ENCODE measurements around the gene LRRC25.

LRRC25 gene

DNA sequence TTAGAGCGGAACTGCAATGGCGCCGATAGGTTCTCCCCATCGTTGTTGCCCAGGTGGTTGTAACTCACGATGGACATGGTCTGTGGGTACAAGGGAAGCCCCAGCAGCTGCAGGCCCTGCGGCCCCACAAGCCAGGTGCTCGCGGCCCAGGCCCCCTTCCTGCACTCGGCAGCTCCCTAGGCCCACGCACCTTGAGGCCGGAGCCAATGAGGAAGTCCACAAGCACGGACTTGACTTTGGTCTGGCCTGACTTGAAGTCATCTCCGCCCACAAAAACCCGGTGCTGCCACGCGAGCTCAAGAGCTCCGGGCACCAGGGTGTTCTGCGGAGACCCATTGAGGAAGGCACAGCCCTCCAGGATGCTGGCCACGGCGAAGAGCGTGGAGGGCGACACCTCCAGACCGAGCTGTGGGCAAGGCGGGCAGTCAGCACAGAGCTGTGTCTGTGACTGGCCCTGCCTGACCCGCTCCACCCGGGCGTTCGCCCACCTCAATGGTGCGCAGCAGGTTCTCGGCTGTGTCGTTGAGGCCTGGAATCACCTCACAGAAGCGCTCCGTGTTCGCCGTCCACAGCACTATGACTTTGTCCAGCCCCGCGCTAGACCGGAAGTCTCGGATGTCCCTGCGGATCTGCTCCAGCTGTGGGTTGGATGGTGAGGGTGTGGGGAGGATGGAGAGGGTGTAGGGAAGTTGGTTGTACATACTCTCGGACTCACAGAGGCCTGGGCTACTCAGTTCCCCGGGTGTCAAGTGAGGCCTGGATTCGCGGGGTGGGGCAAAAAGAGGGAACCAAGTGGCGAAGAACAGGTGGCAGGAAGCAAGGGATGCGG lies 38.6 kb upstream of the LRRC25 start:
- no peak for DNase-seq

GRCh38 chr19:18435178-18435841 lies 37.9 kb upstream of the LRRC25 start:
- no peak for DNase-seq

GRCh38 chr19:18434411-18435175 lies 37.2 kb upstream of the LRRC25 start:
- no peak for DNase-seq

DNA sequence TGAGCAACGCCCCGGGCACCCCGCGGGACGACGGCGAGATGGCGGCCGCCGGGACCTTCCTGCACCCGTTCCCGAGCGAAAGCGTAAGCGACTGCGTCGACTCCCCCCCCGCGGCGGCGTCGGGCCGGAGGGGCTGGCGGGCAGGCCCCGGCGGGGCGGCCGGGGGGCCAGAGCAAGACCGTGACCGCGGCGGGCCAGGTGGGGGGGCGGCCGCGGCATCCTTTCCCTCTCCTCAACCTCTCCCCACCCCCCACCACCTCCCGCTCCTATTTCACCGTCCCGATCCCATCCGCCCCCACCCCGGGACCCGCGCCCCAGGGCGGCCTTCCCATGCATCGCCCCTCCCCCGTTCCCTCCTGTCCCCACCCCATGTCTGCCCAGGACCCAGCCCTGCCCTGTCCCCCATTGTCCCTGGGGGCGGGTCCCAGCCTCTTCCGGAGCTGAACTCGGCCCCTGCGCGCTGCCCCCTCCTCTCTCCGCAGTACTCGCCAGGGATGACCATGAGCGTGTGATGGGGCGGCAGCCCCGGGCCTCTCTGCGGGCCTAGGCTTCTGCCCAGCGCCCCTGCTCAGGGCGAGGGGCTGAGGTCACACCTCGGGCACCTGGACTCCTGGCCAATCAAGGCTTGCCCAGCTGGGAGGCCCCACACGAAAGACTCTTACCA lies 36.4 kb upstream of the LRRC25 start:
- no peak for DNase-seq

DNA sequence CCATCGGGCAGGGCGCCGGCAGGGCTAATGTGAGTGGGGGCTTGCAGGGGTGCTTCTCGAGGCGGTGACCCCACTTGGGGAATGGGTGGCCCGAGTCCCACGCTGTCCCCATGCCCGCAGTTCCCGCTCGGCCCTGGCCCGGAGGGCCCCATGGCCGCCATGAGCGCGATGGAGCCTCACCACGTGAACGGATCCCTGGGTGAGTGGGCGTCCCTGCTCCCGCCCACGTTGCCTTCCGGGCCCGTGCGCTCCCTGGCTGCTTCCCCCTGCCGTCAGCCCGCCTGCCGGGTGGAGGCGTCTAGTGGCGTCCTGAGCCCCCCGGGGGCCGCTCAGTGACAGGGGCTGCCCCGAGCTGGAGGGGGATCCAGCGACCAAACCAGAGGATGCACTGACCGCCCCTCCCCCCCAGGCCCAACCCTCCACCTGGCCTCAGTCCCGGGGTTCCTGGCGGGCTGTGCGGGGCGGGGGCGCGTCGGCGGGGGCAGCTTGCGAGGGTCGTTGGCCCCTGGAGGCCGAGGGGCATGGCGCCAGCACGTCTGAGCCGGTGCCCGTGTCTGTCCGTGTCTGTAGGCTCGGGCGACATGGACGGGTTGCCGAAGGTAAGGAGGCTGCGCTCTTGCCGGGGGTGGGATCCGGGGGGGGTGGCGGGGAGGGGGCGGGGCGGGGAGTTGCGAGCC lies 35.7 kb upstream of the LRRC25 start:
- peak in 1 of 2 donors; percentile 70 for DNase-seq

DNA sequence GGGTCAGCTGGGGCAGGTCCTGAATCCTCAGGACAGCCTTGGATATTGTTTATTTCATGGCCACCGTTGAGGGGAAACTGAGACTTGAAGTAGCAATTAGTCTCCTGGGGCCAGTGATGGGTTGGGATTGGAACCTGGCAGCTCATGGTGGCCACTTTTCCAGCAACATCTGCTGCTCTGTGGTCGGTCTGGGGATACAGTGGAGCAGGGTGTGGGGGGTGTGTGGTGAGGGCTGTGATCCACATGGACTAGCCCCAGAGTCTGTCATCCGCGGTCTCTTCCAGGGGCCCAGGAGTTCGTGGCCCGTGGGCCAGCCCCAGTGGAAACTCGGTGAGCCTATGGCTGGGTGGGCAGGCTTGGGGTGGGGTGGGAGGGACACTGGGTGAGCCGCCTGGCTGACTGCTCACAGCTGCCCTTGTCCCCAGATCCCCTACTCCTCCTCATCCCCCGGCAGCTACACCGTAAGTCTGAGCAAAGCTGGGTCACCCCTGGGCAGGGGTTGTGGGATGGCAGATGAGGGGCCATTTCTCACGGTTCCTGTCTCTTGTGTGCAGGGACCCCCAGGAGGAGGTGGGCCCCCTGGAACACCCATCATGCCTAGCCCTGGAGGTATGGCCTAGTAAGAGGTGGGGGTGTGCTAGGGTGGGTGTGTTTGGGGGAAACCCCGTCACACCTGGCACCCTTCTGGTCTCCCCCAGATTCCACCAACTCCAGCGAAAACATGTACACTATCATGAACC lies 35.0 kb upstream of the LRRC25 start:
- DNase-seq: no peak

DNA sequence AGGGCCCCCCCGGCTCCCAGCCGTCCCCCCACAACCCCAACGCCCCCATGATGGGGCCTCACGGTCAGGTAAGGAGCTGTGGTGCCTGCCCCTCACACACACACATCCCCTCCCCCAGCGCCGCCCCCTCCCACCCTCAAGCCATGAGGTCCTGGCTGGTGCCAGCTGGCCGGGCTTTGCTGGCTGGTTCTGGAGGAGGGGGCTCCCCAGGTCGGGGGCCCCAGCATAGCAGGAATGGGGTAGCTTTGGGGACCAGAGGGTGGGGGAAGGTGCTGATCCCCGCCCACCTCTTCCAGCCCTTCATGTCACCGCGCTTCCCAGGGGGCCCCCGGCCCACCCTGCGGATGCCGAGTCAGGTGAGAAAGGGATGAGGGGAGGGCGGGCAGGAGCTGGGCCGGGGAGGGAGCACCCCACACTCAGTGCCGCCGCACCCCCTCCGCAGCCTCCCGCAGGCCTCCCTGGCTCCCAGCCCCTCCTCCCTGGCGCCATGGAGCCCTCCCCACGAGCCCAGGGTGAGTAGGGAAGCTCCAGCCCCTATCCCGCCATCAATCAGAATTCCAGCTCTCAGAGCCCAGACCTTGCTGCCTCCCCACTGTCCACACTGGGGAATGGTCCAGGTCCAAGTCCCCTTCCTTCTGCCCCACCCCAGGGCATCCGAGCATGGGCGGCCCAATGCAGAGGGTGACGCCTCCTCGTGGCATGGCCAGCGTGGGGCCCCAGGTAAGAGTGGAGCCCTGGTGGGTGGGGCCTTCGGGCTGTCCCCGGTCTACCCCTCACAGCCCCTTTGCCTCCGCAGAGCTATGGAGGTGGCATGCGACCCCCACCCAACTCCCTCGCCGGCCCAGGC lies 34.2 kb upstream of the LRRC25 start:
- no peak for DNase-seq

- no peak for DNase-seq
Measured at GRCh38 chr19:18430417-18431144, 33.2 kb upstream of the LRRC25 start.

GRCh38 chr19:18429717-18430416 lies 32.4 kb upstream of the LRRC25 start:
- peak in 1 of 2 donors; percentile 48 for DNase-seq

GRCh38 chr19:18428787-18429674 lies 31.6 kb upstream of the LRRC25 start:
- peak; percentile 92 to 93 for DNase-seq

DNA sequence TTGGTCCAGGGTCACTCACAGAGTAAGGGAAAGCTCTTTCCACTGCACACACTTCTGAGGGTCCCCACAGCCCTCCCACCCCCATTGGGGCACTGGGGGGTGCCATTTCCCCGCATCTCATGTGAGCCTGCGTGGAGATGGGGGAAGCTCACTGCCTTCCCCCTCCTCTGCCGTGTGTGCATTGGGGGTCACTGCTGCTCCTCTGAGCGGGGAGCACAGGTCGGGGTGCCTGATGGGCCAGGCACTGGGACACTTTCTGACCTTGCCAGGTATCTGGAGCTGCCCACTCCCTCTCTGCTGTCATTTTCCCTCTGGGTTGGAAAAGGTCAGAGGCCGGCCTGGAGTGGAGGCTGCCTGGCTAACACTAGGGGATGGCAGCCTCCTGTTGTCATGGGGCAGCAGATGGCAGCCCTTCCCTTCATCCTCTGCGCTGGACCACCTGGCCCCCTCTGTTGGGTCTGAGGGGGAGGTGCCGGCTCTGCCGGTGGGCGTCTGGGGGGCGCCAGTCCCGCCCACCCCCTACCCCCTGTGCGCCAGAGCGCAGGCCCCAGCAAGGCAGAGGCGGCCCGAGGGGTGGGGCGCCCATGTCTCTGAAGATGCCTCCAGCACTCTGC lies 30.9 kb upstream of the LRRC25 start:
- DNase-seq: no peak

DNA sequence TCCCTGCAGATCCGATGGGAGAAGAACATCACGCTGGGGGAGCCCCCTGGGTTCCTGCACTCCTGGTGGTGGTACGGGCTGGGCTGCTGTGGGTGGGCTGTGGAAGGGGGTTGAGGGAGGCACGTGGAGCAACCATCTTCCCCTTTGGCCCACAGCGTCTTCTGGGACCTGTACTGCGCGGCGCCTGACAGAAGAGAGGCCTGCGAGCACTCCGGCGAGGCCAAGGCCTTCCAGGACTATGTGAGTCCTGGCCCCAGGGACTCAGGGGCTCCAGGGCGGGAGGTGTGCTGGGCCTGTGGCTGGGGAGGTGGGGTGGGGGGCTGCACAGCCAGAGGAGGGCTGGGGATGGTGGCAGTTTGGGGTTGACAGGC lies 30.3 kb upstream of the LRRC25 start:
- DNase-seq: no peak

- DNase-seq: no peak
Measured at GRCh38 chr19:18427080-18427742, 29.8 kb upstream of the LRRC25 start.

GRCh38 chr19:18426416-18426767 lies 29.0 kb upstream of the LRRC25 start:
- DNase-seq: no peak

GRCh38 chr19:18425515-18426415 lies 28.3 kb upstream of the LRRC25 start:
- DNase-seq: no peak

DNA sequence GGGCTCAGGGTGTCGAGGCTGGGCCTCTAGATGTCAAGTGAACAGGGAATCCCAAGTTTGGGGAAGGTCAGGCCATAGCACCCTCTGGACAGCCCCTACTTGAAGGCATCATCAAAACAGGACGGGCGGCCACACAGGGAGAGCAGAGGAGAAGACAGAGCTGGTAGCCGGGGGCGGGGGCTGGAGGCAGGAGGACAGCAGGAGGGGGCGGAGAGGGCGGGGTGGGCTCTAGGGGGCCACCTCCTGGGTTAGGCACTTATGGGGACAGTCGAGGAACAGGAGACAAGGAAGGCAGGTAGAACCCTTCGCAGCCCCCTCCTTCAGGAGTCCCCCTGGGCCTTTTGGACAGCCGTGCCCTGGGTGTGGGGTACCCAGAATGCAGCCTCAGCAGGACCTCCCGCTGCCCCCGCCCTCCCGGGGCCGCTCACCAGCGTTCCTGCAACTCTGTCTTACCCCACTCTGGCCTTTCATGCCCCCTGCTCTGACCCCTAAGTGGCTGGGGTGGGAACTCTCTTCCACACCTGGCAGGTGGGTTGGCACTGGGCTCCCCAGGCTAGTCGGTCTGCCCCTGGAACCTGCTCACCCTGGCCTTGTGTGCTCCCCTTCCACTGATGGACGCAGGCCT lies 27.6 kb upstream of the LRRC25 start:
- DNase-seq: no peak

All from CD4-positive, alpha-beta T cell treated with Interleukin-1 beta for 1 hour (primary cell).